HepG2 (cell line): ENCODE results near the gene DNAJC11. TPM values are rescaled to one million over a fixed set of nuclear protein-coding genes. Genes with fewer than 3 reads are reported as not detected.

Experiments used
- CENPT ChIP-seq: sonication (generic); formaldehyde crosslinking; IDR thresholded peaks from 2 replicates; pipeline ENCODE4 v1.8.0; 2022; ENCODE audit warnings: low read depth, mild to moderate bottlenecking, moderate library complexity, missing genetic modification reagents
- FOXC1 ChIP-seq: sonication (generic); formaldehyde crosslinking; IDR thresholded peaks from 2 replicates; pipeline ENCODE4 v1.8.0; 2022; ENCODE audit warnings: mild to moderate bottlenecking, missing genetic modification reagents, borderline replicate concordance
- FOXP1 ChIP-seq, 2 experiments: fragments of 450-650 bp in 1 of 2; IDR thresholded peaks; 2 replicates each; pipeline ENCODE4 v1.6.1; 2017 to 2018; ENCODE audit warnings: antibody characterized with exemption in 1 of 2
- HDAC6 ChIP-seq: fragments of 200-600 bp; sonication (generic); IDR thresholded peaks from 2 replicates; pipeline ENCODE4 v1.7.0; 2017; ENCODE audit warnings: mild to moderate bottlenecking, antibody characterized with exemption, low read length, low read depth
- HMG20B ChIP-seq: conservative IDR thresholded peaks from 2 replicates; pipeline ENCODE4 v1.6.1; 2016; ENCODE audit warnings: missing genetic modification reagents, missing compliant biosample characterization
- KDM3A ChIP-seq: IDR thresholded peaks from 2 replicates; pipeline ENCODE4 v1.6.1; 2018; ENCODE audit warnings: low read depth, missing compliant biosample characterization
- KLF15 ChIP-seq: sonication (generic); formaldehyde crosslinking; IDR thresholded peaks from 2 replicates; pipeline ENCODE4 v1.8.1; 2023; ENCODE audit warnings: borderline replicate concordance, mild to moderate bottlenecking, inconsistent platforms, missing genetic modification reagents, mixed read lengths
- MAZ ChIP-seq, 2 experiments: sonication (generic) in 1 of 2; formaldehyde crosslinking in 1 of 2; IDR thresholded peaks; 2 replicates each; pipeline versions ENCODE4 v1.5.0 to v1.6.1; 2012 to 2020; ENCODE audit warnings: low read depth in 2 of 2, mild to moderate bottlenecking in 2 of 2, borderline replicate concordance in 1 of 2, improper control_type of control experiment in 1 of 2, low read length in 1 of 2, missing genetic modification reagents in 1 of 2, moderate library complexity in 1 of 2
- POLR2A ChIP-seq, 2 experiments: IDR thresholded peaks; 2 replicates each; pipeline ENCODE4 v1.6.1; 2011; ENCODE audit warnings: low read depth in 2 of 2, low read length in 2 of 2, mild to moderate bottlenecking in 1 of 2, moderate library complexity in 1 of 2; ENCODE audit not compliant: insufficient read depth in 1 of 2
- PRMT3 ChIP-seq: sonication (generic); formaldehyde crosslinking; IDR thresholded peaks from 2 replicates; pipeline ENCODE4 v1.8.1; 2022; ENCODE audit warnings: low read depth, mild to moderate bottlenecking, moderate library complexity, missing genetic modification reagents, borderline replicate concordance
- SOX6 ChIP-seq, 2 experiments: fragments of 450-650 bp in 1 of 2; sonication (generic) in 1 of 2; formaldehyde crosslinking in 1 of 2; IDR thresholded peaks; 2 replicates each; pipeline versions ENCODE4 v1.4.0 to v1.6.1; 2017 to 2020; ENCODE audit warnings: antibody characterized with exemption in 1 of 2, mild to moderate bottlenecking in 1 of 2, missing genetic modification reagents in 1 of 2
- SP2 ChIP-seq: sonication (generic); formaldehyde crosslinking; IDR thresholded peaks from 2 replicates; pipeline ENCODE4 v1.5.1; 2020; ENCODE audit warnings: mild to moderate bottlenecking, missing genetic modification reagents
- TBX3 ChIP-seq: fragments of 450-650 bp; IDR thresholded peaks from 2 replicates; pipeline ENCODE4 v1.6.1; 2017; ENCODE audit warnings: antibody characterized with exemption, mild to moderate bottlenecking, inconsistent platforms, borderline replicate concordance
- TCF7 ChIP-seq: sonication (generic); IDR thresholded peaks from 2 replicates; pipeline ENCODE4 v1.6.1; 2016; ENCODE audit warnings: antibody characterized with exemption, low read depth
- TCF7L2 ChIP-seq: IDR thresholded peaks from 2 replicates; pipeline ENCODE4 v1.6.1; 2011; ENCODE audit warnings: mild to moderate bottlenecking, low read depth, low read length, moderate library complexity
- TIGD3 ChIP-seq: sonication (generic); formaldehyde crosslinking; IDR thresholded peaks from 2 replicates; pipeline ENCODE4 v1.5.1; 2020; ENCODE audit warnings: mild to moderate bottlenecking, missing genetic modification reagents, borderline replicate concordance
- TOE1 ChIP-seq: sonication (generic); formaldehyde crosslinking; IDR thresholded peaks from 2 replicates; pipeline ENCODE4 v1.4.0; 2020; ENCODE audit warnings: mild to moderate bottlenecking, missing genetic modification reagents
- ZBTB21 ChIP-seq: sonication (generic); formaldehyde crosslinking; IDR thresholded peaks from 2 replicates; pipeline ENCODE4 v1.4.0; 2020; ENCODE audit warnings: missing genetic modification reagents
- ZBTB7A ChIP-seq: sonication (generic); formaldehyde crosslinking; IDR thresholded peaks from 2 replicates; pipeline ENCODE4 v1.8.0; 2022; ENCODE audit warnings: mild to moderate bottlenecking, missing genetic modification reagents
- ZNF556 ChIP-seq: sonication (generic); formaldehyde crosslinking; IDR thresholded peaks from 2 replicates; pipeline ENCODE4 v1.4.0; 2020; ENCODE audit warnings: mild to moderate bottlenecking, missing genetic modification reagents, borderline replicate concordance
- ZNF597 ChIP-seq: sonication (generic); formaldehyde crosslinking; IDR thresholded peaks from 2 replicates; pipeline ENCODE4 v1.5.0; 2020; ENCODE audit warnings: missing genetic modification reagents
- ZNF670 ChIP-seq: sonication (generic); formaldehyde crosslinking; IDR thresholded peaks from 2 replicates; pipeline ENCODE4 v1.8.0; 2022; ENCODE audit warnings: mild to moderate bottlenecking, missing genetic modification reagents, borderline replicate concordance
- ZNF7 ChIP-seq: IDR thresholded peaks from 2 replicates; pipeline ENCODE4 v1.6.1; 2016; ENCODE audit warnings: missing biosample characterization, missing genetic modification reagents
- ZNF768 ChIP-seq: sonication (generic); formaldehyde crosslinking; IDR thresholded peaks from 2 replicates; pipeline ENCODE4 v1.4.0; 2020; ENCODE audit warnings: missing genetic modification reagents
- ZNF775 ChIP-seq: sonication (generic); formaldehyde crosslinking; IDR thresholded peaks from 2 replicates; pipeline ENCODE4 v1.4.0; 2020; ENCODE audit warnings: missing genetic modification reagents, mild to moderate bottlenecking, moderate library complexity, borderline replicate concordance
- ZNF788 ChIP-seq: sonication (generic); formaldehyde crosslinking; IDR thresholded peaks from 2 replicates; pipeline ENCODE4 v1.5.0; 2020; ENCODE audit warnings: mild to moderate bottlenecking, missing genetic modification reagents, borderline replicate concordance
- ZNF790 ChIP-seq: sonication (generic); formaldehyde crosslinking; IDR thresholded peaks from 2 replicates; pipeline ENCODE4 v1.8.0; 2022; ENCODE audit warnings: missing genetic modification reagents, mild to moderate bottlenecking, borderline replicate concordance
- ZSCAN25 ChIP-seq: sonication (generic); formaldehyde crosslinking; IDR thresholded peaks from 2 replicates; pipeline ENCODE4 v1.8.0; 2022; ENCODE audit warnings: mild to moderate bottlenecking, missing genetic modification reagents
- polyA plus RNA-seq, 8 experiments: library from polyadenylated mRNA; depleted of rRNA in 3 of 8; stranded (reverse) in 7 of 8; unstranded in 1 of 8; fragments of >200 nt; fragmentation: Illumina TruSeq in 4 of 8; extraction: Trizol in 4 of 8; gene quantifications; 2 replicates each; pipeline versions ENCODE4 v1.2.1 to v1.2.3, GENCODE V29; 2011 to 2016; ENCODE audit warnings: low read depth in 4 of 8, missing spikeins in 1 of 8, mixed read lengths in 1 of 8; ENCODE audit not compliant: insufficient read depth in 1 of 8
- total RNA-seq, 5 experiments: library from RNA; depleted of rRNA; stranded (reverse); fragments of >200 nt; fragmentation: Illumina TruSeq; extraction: Trizol; gene quantifications; 2 replicates each; pipeline ENCODE4 v1.2.3, GENCODE V29; 2016; ENCODE audit warnings: low read depth in 1 of 5

Gene DNAJC11
- total and polyA plus RNA-seq, 2 of the 13 experiments (the other 11 are each of a cell fraction or from before 2014, with no cell fraction given), result 25.1 to 47.6 TPM

- TF ChIP-seq TBX3 (no peak), CENPT (CRISPR knock-in tag) (peak; percentile 2; the same call in 1 of the 2 replicates), FOXP1 (IDR thresholded peaks at IDR 0.05) (no peak), FOXP1 (CRISPR knock-in tag; IDR thresholded peaks at IDR 0.05) (peak; percentile 71), ZBTB7A (CRISPR knock-in tag) (no peak), KDM3A (CRISPR knock-in tag) (no peak), MAZ (IDR thresholded peaks at IDR 0.05; ENCODE audit: borderline replicate concordance, low read depth, low read length) (no peak), MAZ (CRISPR knock-in tag; IDR thresholded peaks at IDR 0.05; ENCODE audit: low read depth) (no peak), SP2 (CRISPR knock-in tag) (no peak), TCF7 (no peak), KLF15 (CRISPR knock-in tag) (no peak), HMG20B (CRISPR knock-in tag) (no peak), ZNF556 (no peak), HDAC6 (no peak), ZNF775 (CRISPR knock-in tag) (no peak), ZNF670 (no peak), ZNF768 (CRISPR knock-in tag) (no peak), ZNF597 (CRISPR knock-in tag) (no peak), ZNF788 (CRISPR knock-in tag) (0 out of 2 replicates have a peak, but pooled peaks have one; percentile 5), TOE1 (CRISPR knock-in tag) (no peak), PRMT3 (CRISPR knock-in tag) (no peak), TCF7L2 (no peak), SOX6 (IDR thresholded peaks at IDR 0.05) (no peak), SOX6 (CRISPR knock-in tag; IDR thresholded peaks at IDR 0.05) (peak; percentile 20; the same call in 1 of the 2 replicates), ZNF7 (CRISPR knock-in tag) (no peak), FOXC1 (CRISPR knock-in tag) (no peak), POLR2A (IDR thresholded peaks at IDR 0.05; ENCODE audit: insufficient read depth in 1 of 2, low read depth in 2 of 2, low read length in 2 of 2) (peak in 1 of 2 experiments; percentile 68; a peak in 2 of 4 replicates), ZBTB21 (no peak), TIGD3 (no peak), ZNF790 (CRISPR knock-in tag) (peak; percentile 71; the same call in 1 of the 2 replicates), ZSCAN25 (CRISPR knock-in tag) (0 out of 2 replicates have a peak, but pooled peaks have one; percentile 51)
Observed at GRCh38 chr1:6601049-6601922, 100.3 kb downstream of the DNAJC11 start (continued).
